CD4-positive, alpha-beta T cell (primary cell): ENCODE measurements around the gene UBE2E1. TPM values are rescaled to one million over a fixed set of nuclear protein-coding genes. Genes with fewer than 3 reads are reported as not detected.

Experiments
- ATAC-seq: fragments of 200-7000 bp; cut with Tn5 transposase; one replicate; pipeline ENCODE4 v1.10.0; 2022; ENCODE audit warnings: mild to moderate bottlenecking; ENCODE audit not compliant: poor library complexity
- CTCF ChIA-PET: fragments of 350-600 bp; sonication (Branson Sonifier 250); formaldehyde crosslinking; loops from one replicate; lab custom pipeline; 2021; ENCODE audit warnings: antibody characterized with exemption, inconsistent platforms; lab: Charles Lee
- POLR2A ChIA-PET: fragments of 350-600 bp; sonication (Branson Sonifier 250); formaldehyde crosslinking; loops from one replicate; lab custom pipeline; 2021; ENCODE audit warnings: antibody characterized with exemption, inconsistent platforms; lab: Charles Lee
- DNase-seq, 14 experiments: peaks; one replicate each; pipeline ENCODE4 v3.0.0-alpha.2; 2013 to 2020; ENCODE audit warnings: mixed read lengths in 2 of 14
- H3K27ac ChIP-seq, 2 donors: one replicate each; pipeline versions ENCODE4 v1.5.1 to v1.7.0; 2013; ENCODE audit warnings: low read length in 2 of 2, low read depth in 1 of 2, mild to moderate bottlenecking in 1 of 2
- H3K27me3 ChIP-seq, 2 experiments: 1 replicate in 1 of 2; 2 replicates in 1 of 2; pipeline versions ENCODE4 v1.6.1 to v1.7.0; 2013; ENCODE audit warnings: low read length in 2 of 2, control low read depth in 1 of 2, mild to moderate bottlenecking in 1 of 2, moderate library complexity in 1 of 2; ENCODE audit not compliant: insufficient read depth in 2 of 2, control insufficient read depth in 1 of 2
- H3K36me3 ChIP-seq: one replicate; pipeline ENCODE4 v1.6.1; 2013; ENCODE audit warnings: low read length, control low read depth; ENCODE audit not compliant: insufficient read depth
- H3K4me1 ChIP-seq: one replicate; pipeline ENCODE4 v1.6.1; 2013; ENCODE audit warnings: low read length, control low read depth; ENCODE audit not compliant: insufficient read depth
- H3K4me3 ChIP-seq: one replicate; pipeline ENCODE4 v1.5.1; 2013; ENCODE audit warnings: mild to moderate bottlenecking, low read length, moderate library complexity
- H3K9me3 ChIP-seq, 2 experiments: 1 replicate in 1 of 2; 2 replicates in 1 of 2; pipeline versions ENCODE4 v1.6.1 to v1.7.0; 2013; ENCODE audit warnings: low read length in 2 of 2, mild to moderate bottlenecking in 2 of 2, control low read depth in 1 of 2, moderate library complexity in 1 of 2; ENCODE audit not compliant: control insufficient read depth in 1 of 2, insufficient read depth in 1 of 2
- H3K27ac Mint-ChIP-seq: one replicate; pipeline ENCODE4 v1.8.0; 2020; ENCODE audit warnings: mixed read lengths
- H3K27me3 Mint-ChIP-seq: one replicate; pipeline ENCODE4 v1.8.0; 2021; ENCODE audit warnings: mixed read lengths
- H3K36me3 Mint-ChIP-seq: one replicate; pipeline ENCODE4 v1.8.0; 2021; ENCODE audit warnings: low read depth, mixed read lengths
- H3K4me1 Mint-ChIP-seq: one replicate; pipeline ENCODE4 v1.8.0; 2021; ENCODE audit warnings: low read depth, mixed read lengths
- H3K4me3 Mint-ChIP-seq: one replicate; pipeline ENCODE4 v1.8.0; 2020; ENCODE audit warnings: mild to moderate bottlenecking, mixed read lengths
- H3K9me3 Mint-ChIP-seq: one replicate; pipeline ENCODE4 v1.8.0; 2020; ENCODE audit warnings: mixed read lengths
- CTCF ChIP-seq: fragments of 200-600 bp; IDR thresholded peaks from one replicate; pipeline ENCODE4 v1.8.0; 2022; ENCODE audit warnings: antibody characterized with exemption, mild to moderate bottlenecking
- intact Hi-C, 2 experiments: fragments of 100-400 bp; cut with DNase I in 1 of 2; cut with micrococcal nuclease in 1 of 2; formaldehyde crosslinking; loops; one replicate each; pipeline versions ENCODE4 v1.15.1 to v1.9.0; 2023 to 2025; cut with DNase I, micrococcal nuclease
- total RNA-seq, 174 experiments: library from RNA in 2 of 174; stranded (reverse) in 2 of 174; gene quantifications; one replicate each; pipeline ENCODE4 v1.2.3 and lab custom pipeline; 2021 to 2026

The UBE2E1 gene
- total RNA-seq, 2 experiments from 2014 or later = 49.8 to 52.2 TPM

DNA sequence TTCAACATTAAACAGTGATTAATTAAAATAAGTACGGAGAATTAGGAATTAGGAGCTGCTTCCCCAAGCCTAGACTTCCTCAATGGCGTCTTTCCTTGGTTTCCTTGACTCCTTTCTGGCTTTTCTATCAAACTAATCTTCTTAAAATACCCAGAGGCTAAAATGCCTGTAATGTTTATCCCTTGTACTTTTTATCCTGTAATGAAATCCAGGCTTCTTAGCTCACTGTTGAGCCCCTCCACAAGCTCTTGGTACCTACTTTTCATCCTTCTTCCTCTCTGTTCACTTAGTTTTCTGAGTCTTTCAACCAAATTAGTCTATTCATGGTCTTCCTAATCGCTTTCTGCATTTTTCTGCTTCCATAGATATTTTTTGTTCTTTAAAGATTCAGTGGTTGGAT, 6.9 kb upstream of the UBE2E1 start:
- no peak for DNase-seq
- ChIA-PET POLR2A (interaction anchor here (0.7 kb wide), 1 partner anchor 118 kb away, joined by 3 read pairs; the partner anchor contains the start of genes NKIRAS1 and RPL15), CTCF (no interaction called here)
- Histone ChIP-seq H3K9me3 (no peaks in the 10 kb centered on the region), H3K4me1 (no peaks in the 10 kb centered on the region), H3K36me3 (no peaks in the 10 kb centered on the region), H3K4me3 (no peak overlapping the region), H3K27ac (no peak overlapping the region), H3K27me3 (no peaks in the 10 kb centered on the region)
- Mint-ChIP-seq H3K27ac (no peak overlapping the region), H3K4me3 (no peak overlapping the region), H3K27me3 (no peaks in the 10 kb centered on the region), H3K9me3 (no peaks in the 10 kb centered on the region), H3K36me3 (no peaks in the 10 kb centered on the region), H3K4me1 (no peaks in the 10 kb centered on the region)
- intact Hi-C loops = no loop called here
- no peak for TF ChIP-seq CTCF
- ATAC-seq = no peak

DNA sequence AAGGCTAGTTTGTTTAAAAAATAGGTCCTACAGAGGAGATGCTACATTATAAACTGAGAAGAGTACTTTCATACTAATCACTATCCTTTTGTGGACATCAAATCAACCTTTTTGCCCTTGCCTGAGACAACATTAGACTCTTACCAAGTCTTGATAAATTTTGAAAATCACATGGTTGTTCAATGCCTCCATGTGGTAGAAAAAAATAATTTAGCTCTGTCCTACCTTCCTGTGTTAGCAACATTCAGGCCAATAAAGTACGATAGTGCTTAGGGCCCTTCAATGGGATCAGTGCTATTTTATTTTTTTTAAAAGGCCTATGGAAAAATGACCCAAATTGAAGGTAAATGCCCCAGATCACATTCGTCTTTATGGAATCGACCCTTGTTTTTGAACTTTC, 5.0 kb upstream of the UBE2E1 start:
- peaks cover 4% of the 10 kb centered on the region for H3K4me1 ChIP-seq
- POLR2A ChIA-PET = no interaction called here
- no peak overlapping the region for H3K27ac Mint-ChIP-seq
- H3K4me3 Mint-ChIP-seq = no peak overlapping the region
- H3K27me3 Mint-ChIP-seq = no peaks in the 10 kb centered on the region
- intact Hi-C loops = loop anchor here in 1 of 2 experiments (5.0 to 10.0 kb wide), 2 partner anchors 598 to 1984 kb away; partner anchors contain the start of genes NGLY1 and UBE2E2
- no peaks in the 10 kb centered on the region for H3K9me3 ChIP-seq
- no peaks in the 10 kb centered on the region for H3K36me3 ChIP-seq
- no peak for TF ChIP-seq CTCF
- no peaks in the 10 kb centered on the region for H3K9me3 Mint-ChIP-seq
- CTCF ChIA-PET = interaction anchor here (0.6 kb wide), 1 partner anchor 598 kb away, joined by 3 read pairs; no protein-coding TSS in a partner anchor
- no peaks in the 10 kb centered on the region for H3K27me3 ChIP-seq
- H3K4me3 ChIP-seq = no peak overlapping the region
- peaks cover 6% of the 10 kb centered on the region for H3K36me3 Mint-ChIP-seq
- peaks cover 7% of the 10 kb centered on the region for H3K4me1 Mint-ChIP-seq
- ATAC-seq (no peak), DNase-seq (peak in 1 of 14 experiments; percentile 8)
- no peak overlapping the region for H3K27ac ChIP-seq

DNA sequence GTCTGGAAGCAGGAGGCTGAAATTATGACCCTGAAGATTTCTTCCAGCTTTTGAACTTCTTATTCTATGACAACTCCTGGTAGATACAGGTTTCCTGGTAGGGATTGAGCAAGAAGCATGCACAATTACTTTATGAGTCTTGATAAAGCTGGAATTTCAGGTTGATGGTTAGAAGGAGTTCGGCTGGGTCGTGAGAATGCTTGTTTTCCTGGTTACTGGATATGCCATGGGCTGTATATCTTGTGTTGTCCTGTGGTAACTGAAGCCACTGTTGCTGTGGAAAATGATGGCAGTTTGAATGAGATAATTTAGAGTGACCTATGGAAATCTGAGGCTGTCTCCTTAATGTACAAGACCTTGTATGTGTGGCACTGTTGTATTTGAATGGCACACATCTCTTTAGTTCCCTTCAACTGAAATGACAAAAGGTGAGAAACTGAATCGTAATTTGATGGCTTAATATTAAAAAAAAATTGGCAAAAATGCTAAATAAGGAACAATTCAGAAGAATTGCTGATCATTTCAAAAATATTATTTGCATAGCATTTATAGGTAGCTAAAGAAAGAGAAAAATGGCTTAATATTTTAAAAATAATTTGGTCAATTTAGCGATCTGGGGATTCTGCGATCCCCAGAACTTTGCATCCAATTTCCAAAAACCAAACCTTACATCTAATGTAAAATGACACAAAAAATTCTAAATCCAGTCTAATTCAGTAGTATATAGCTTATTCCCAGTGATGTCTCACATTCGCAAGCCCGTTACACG, 1.1 kb upstream of the UBE2E1 start:
- Histone ChIP-seq H3K27ac (no peak overlapping the region), H3K4me3 (no peak overlapping the region), H3K9me3 (no peaks in the 10 kb centered on the region), H3K36me3 (no peaks in the 10 kb centered on the region), H3K4me1 (peaks cover 25% of the 10 kb centered on the region), H3K27me3 (no peaks in the 10 kb centered on the region)
- Mint-ChIP-seq H3K27ac (peak overlapping the region; percentile 91), H3K4me3 (peak overlapping the region; percentile 99), H3K36me3 (peaks cover 24% of the 10 kb centered on the region), H3K9me3 (no peaks in the 10 kb centered on the region), H3K27me3 (no peaks in the 10 kb centered on the region), H3K4me1 (peaks cover 38% of the 10 kb centered on the region)
- DNase-seq (no peak), ATAC-seq (no peak)
- ChIA-PET CTCF (interaction anchor here (1.1 kb wide), 1 partner anchor 43 kb away, joined by 3 read pairs; no protein-coding TSS in a partner anchor), POLR2A (interaction anchor here (3.2 kb wide), 1 partner anchor 112 kb away, joined by 16 read pairs; the partner anchor contains the start of genes NKIRAS1 and RPL15)
- intact Hi-C loops = loop anchor here (1.0 to 10.0 kb wide), 5 partner anchors 113 to 1980 kb away; partner anchors contain the start of genes NGLY1 (in 1 of the 2), NKIRAS1 (in 1 of the 2), NR1D2 (in 1 of the 2) and RPL15 (in 1 of the 2)
- no peak for TF ChIP-seq CTCF
